ENCODE data around the gene WDR45B.

WDR45B gene

DNA sequence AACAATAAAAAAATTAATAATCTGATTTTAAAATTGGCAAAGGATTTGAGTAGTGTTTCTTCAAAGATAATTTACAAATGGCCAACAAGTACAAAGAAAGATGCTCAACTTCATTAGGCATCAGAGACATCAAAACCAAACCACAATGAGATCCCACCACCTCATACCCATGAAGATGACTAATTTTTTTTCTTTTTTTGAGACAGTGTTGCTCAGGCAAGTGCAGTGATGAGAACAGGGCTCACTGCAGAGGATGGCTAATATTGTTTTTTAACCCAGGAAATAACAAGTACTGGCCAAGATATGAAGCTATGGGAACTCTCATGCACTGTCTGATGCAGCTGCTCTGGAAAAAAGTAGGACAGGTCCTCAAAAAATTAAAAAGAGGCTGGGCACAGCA, 14.9 kb downstream of the WDR45B start:
- TF ChIP-seq, protein P1, sequence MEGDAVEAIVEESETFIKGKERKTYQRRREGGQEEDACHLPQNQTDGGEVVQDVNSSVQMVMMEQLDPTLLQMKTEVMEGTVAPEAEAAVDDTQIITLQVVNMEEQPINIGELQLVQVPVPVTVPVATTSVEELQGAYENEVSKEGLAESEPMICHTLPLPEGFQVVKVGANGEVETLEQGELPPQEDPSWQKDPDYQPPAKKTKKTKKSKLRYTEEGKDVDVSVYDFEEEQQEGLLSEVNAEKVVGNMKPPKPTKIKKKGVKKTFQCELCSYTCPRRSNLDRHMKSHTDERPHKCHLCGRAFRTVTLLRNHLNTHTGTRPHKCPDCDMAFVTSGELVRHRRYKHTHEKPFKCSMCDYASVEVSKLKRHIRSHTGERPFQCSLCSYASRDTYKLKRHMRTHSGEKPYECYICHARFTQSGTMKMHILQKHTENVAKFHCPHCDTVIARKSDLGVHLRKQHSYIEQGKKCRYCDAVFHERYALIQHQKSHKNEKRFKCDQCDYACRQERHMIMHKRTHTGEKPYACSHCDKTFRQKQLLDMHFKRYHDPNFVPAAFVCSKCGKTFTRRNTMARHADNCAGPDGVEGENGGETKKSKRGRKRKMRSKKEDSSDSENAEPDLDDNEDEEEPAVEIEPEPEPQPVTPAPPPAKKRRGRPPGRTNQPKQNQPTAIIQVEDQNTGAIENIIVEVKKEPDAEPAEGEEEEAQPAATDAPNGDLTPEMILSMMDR (IDR thresholded peaks at IDR 0.05; ENCODE audit: control insufficient read depth, insufficient read depth, low read depth, low read length, missing control alignments), result no peak
- no peak overlapping the region for H3K4me3 ChIP-seq (ENCODE audit: control insufficient read depth, low read depth, low read length)
- no peak for DNase-seq (ENCODE audit: low read depth)

DNA sequence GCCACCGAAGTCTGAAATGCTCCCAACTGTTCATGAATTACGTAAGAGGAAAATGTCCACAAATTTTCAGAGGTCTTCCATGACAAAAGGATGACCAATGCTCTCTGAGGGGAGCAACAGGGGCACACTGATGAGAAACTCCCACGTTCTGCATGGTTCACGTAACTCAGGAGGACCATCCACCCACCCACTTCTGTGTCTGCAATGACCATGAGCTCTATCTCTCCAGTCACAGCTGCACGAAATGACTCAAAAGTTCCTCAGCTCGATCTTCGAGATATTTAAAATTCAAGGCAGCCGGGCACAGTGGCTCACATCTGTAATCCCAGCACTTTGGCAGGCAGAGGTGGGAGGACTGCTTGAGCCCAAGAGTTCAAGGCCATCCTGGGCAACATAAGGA, 15.8 kb downstream of the WDR45B start:
- DNase-seq (ENCODE audit: low read depth), result no peak
- no peak overlapping the region for H3K4me3 ChIP-seq (ENCODE audit: control insufficient read depth, low read depth, low read length)
- TF ChIP-seq, protein P1 (IDR thresholded peaks at IDR 0.05; ENCODE audit: control insufficient read depth, insufficient read depth, low read depth, low read length, missing control alignments), result no peak

DNA sequence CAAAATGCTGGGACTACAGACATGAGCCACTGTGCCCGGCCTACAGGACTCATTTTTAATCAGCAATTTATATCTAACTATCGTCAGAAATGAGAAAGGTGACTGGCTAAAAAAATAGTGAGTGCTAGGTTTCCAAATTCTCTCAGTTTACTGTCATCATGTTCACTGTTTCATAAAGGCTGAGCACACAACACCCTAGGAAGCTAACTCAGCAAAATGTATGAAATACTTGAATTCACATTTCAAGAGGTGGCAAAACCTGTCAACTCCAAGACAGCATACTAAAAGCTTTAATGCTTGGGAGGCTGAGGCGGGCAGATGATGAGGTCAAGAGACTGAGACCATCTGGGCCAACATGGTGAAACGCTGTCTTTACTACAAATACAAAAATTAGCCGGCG, 16.7 kb downstream of the WDR45B start:
- DNase-seq (ENCODE audit: low read depth), result no peak
- H3K4me3 ChIP-seq (ENCODE audit: control insufficient read depth, low read depth, low read length), result no peak overlapping the region
- TF ChIP-seq, protein P1 (IDR thresholded peaks at IDR 0.05; ENCODE audit: control insufficient read depth, insufficient read depth, low read depth, low read length, missing control alignments), result no peak

DNA sequence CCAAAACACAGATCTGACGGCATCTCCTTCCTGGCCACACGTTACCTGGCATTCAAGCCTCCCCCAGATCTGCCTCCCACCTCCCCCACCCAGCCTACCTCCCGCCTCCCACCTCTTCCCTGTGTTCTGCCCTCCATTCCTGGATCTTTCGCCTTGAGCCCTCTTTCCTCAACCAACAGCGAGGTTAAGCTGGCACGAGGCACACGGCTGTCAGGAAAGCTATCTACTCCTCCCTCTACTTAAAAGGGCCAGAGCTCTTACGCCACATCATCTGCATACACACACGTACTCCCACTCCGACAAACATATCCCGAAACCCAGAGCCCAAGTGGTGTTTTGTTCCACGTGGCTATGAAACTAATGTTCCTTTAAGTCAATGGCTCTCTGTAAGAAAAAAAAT, 18.0 kb downstream of the WDR45B start:
- TF ChIP-seq, protein P1 (IDR thresholded peaks at IDR 0.05; ENCODE audit: control insufficient read depth, insufficient read depth, low read depth, low read length, missing control alignments), result no peak
- no peak overlapping the region for H3K4me3 ChIP-seq (ENCODE audit: control insufficient read depth, low read depth, low read length)
- no peak for DNase-seq (ENCODE audit: low read depth)

DNA sequence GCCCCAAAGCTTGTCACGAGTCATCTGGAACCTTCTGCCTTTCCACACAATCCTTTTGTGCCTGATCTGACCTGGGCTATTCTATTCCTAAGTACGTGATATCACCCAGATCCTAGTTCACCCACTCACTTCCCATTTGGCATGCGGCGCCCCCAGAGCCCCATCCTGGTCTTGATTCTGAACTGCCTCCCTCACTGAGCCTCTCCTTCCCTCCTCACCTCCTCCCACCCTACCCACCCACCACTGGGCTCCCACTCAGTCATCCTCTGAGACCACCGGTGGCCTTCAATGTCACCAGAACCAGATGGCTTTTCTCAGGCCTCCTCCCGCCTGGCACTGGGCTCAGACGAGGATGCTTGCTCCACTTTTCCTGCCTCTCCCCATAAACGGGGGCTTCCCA, 18.5 kb downstream of the WDR45B start:
- TF ChIP-seq, protein P1 (IDR thresholded peaks at IDR 0.05; ENCODE audit: control insufficient read depth, insufficient read depth, low read depth, low read length, missing control alignments), result no peak
- DNase-seq (ENCODE audit: low read depth), result no peak
- H3K4me3 ChIP-seq (ENCODE audit: control insufficient read depth, low read depth, low read length), result no peak overlapping the region

DNA sequence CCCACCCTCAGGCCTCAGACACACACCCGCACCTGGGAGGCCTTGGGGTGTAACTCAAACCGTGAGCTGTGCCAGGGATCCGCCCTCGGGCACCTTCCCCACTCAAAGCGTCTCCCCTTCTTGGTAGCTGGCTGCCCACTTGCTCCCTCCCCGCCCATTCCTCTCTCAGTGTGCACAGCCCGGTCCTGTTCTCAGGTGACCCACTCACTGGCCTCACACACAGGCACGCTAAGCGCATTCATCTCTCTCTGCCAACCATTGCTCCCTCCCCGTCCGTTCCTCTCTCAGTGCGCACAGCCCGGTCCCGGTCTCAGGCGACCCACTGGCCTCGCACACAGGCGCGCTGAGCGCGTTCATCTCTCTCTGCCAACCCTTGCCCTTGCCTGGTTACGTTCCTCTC, 20.8 kb downstream of the WDR45B start:
- no peak overlapping the region for H3K4me3 ChIP-seq (ENCODE audit: control insufficient read depth, low read depth, low read length)
- TF ChIP-seq, protein P1 (IDR thresholded peaks at IDR 0.05; ENCODE audit: control insufficient read depth, insufficient read depth, low read depth, low read length, missing control alignments), result no peak
- no peak for DNase-seq (ENCODE audit: low read depth)

DNA sequence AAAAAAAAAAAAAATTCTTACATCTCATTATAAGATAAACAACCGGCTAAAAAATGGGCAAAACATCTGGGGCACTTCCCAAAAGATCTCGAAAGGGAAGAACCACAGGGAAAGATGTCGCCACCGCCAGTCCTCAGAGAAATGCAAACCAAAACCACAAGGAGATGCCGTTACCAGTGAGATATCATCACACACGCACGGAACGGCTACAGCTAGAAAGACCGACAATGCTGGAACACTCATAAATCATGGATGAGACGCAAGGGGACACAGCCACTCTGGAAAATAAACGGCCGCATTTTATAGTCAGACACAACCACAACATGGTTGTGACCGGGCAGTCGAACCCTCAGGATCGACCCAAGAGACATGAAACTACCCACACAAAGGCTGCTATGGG, 24.5 kb downstream of the WDR45B start:
- peak; percentile 17 for DNase-seq (ENCODE audit: low read depth)
- TF ChIP-seq, protein P1 (IDR thresholded peaks at IDR 0.05; ENCODE audit: control insufficient read depth, insufficient read depth, low read depth, low read length, missing control alignments), result no peak
- no peak overlapping the region for H3K4me3 ChIP-seq (ENCODE audit: control insufficient read depth, low read depth, low read length)

Measured in AG09309 (cell line).